ENCODE measurements around the gene CRAMP1. TPM values are rescaled to one million over a fixed set of nuclear protein-coding genes. Genes with fewer than 3 reads are reported as not detected.

The CRAMP1 gene
- total RNA-seq, 1 experiment from 2014 or later, result 22.9 TPM

DNA sequence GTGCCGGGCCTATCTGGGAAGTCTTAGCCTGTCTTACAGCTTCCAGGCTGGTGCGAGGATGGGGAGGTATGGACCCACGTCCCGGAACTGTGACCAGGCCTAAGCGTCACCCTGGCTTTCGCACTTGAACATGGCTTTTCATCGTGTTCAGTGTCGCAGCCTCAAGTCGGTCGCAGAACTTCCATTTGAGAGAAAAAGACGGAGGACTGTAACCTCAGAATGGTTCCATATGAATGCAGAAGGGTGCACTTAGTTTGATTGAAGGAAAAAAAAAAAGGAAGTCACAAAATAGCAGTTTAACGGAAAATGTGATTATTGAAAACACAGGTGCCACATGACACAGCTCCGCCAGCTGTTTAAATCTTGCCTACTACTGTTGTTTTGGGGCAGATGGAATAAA, 35.7 kb downstream of the CRAMP1 start:
- no peak overlapping the region for H3K27ac ChIP-seq (ENCODE audit: low read depth, low read length)
- ChIA-PET RAD21 (ENCODE audit: low non-redundant PET in 1 of 2, low total read pairs in 2 of 2, uncharacterized antibody in 2 of 2, unreplicated experiment in 2 of 2) (no interaction called here), CTCF (no interaction called here), POLR2A (no interaction called here)
- TF ChIP-seq EZH2phosphoT487 (IDR thresholded peaks at IDR 0.05; ENCODE audit: borderline replicate concordance) (no peak), RAD21 (IDR thresholded peaks at IDR 0.05; ENCODE audit: low read depth) (no peak), SIN3A (IDR thresholded peaks at IDR 0.05; ENCODE audit: low read depth) (no peak), ZNF274 (IDR thresholded peaks at IDR 0.05; ENCODE audit: low read depth, low read length) (no peak), ZFX (IDR thresholded peaks at IDR 0.05) (no peak), YY1 (IDR thresholded peaks at IDR 0.05; ENCODE audit: extremely low read depth, insufficient replicate concordance, low read depth, low read length) (no peak), EZH2 (IDR thresholded peaks at IDR 0.05) (no peak), ELF1 (IDR thresholded peaks at IDR 0.05; ENCODE audit: borderline replicate concordance, low read depth) (no peak), SRF (IDR thresholded peaks at IDR 0.05; ENCODE audit: low read depth) (no peak), POLR2AphosphoS5 (IDR thresholded peaks at IDR 0.05; ENCODE audit: low read depth, low read length) (no peak), POLR2A (IDR thresholded peaks at IDR 0.05; ENCODE audit: borderline replicate concordance, extremely low read depth, insufficient read depth, insufficient read length) (no peak)
- TF ChIP-seq, protein P1, sequence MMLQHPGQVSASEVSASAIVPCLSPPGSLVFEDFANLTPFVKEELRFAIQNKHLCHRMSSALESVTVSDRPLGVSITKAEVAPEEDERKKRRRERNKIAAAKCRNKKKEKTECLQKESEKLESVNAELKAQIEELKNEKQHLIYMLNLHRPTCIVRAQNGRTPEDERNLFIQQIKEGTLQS (IDR thresholded peaks at IDR 0.05), result no peak
- TF ChIP-seq, protein P2, sequence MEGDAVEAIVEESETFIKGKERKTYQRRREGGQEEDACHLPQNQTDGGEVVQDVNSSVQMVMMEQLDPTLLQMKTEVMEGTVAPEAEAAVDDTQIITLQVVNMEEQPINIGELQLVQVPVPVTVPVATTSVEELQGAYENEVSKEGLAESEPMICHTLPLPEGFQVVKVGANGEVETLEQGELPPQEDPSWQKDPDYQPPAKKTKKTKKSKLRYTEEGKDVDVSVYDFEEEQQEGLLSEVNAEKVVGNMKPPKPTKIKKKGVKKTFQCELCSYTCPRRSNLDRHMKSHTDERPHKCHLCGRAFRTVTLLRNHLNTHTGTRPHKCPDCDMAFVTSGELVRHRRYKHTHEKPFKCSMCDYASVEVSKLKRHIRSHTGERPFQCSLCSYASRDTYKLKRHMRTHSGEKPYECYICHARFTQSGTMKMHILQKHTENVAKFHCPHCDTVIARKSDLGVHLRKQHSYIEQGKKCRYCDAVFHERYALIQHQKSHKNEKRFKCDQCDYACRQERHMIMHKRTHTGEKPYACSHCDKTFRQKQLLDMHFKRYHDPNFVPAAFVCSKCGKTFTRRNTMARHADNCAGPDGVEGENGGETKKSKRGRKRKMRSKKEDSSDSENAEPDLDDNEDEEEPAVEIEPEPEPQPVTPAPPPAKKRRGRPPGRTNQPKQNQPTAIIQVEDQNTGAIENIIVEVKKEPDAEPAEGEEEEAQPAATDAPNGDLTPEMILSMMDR (IDR thresholded peaks at IDR 0.05 in 2 of 3, conservative IDR thresholded peaks at IDR 0.05 in 1 of 3; ENCODE audit: borderline replicate concordance in 1 of 3, insufficient read depth in 1 of 3, low read depth in 2 of 3, low read length in 2 of 3), result no peak
- TF ChIP-seq, protein P3, sequence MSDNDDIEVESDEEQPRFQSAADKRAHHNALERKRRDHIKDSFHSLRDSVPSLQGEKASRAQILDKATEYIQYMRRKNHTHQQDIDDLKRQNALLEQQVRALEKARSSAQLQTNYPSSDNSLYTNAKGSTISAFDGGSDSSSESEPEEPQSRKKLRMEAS (IDR thresholded peaks at IDR 0.05), result no peak
- TF ChIP-seq, protein P4, sequence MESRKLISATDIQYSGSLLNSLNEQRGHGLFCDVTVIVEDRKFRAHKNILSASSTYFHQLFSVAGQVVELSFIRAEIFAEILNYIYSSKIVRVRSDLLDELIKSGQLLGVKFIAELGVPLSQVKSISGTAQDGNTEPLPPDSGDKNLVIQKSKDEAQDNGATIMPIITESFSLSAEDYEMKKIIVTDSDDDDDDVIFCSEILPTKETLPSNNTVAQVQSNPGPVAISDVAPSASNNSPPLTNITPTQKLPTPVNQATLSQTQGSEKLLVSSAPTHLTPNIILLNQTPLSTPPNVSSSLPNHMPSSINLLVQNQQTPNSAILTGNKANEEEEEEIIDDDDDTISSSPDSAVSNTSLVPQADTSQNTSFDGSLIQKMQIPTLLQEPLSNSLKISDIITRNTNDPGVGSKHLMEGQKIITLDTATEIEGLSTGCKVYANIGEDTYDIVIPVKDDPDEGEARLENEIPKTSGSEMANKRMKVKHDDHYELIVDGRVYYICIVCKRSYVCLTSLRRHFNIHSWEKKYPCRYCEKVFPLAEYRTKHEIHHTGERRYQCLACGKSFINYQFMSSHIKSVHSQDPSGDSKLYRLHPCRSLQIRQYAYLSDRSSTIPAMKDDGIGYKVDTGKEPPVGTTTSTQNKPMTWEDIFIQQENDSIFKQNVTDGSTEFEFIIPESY (IDR thresholded peaks at IDR 0.05; ENCODE audit: extremely low read depth, insufficient replicate concordance, low read length), result no peak
- no peaks in the 10 kb centered on the region for H3K9me3 ChIP-seq (ENCODE audit: control insufficient read depth in 1 of 2, insufficient read depth in 1 of 2, low read depth in 1 of 2, low read length in 2 of 2)
- no peaks in the 10 kb centered on the region; the same call in 1 of the 2 replicates for H4K20me1 ChIP-seq (ENCODE audit: insufficient read depth)
- no peaks in the 10 kb centered on the region for H3K9me2 ChIP-seq (ENCODE audit: insufficient read depth)
- no peak overlapping the region for H3K9ac ChIP-seq (ENCODE audit: low read length)
- peaks cover 14 to 16% of the 10 kb centered on the region in 2 experiments; a peak in 2 of 4 replicates for H3K36me3 ChIP-seq (ENCODE audit: control insufficient read depth in 1 of 2, insufficient read depth in 2 of 2, low read length in 2 of 2)
- no peak overlapping the region for H3K4me3 ChIP-seq (replicated peaks in 1 of 2; ENCODE audit: low read depth in 1 of 2, low read length in 2 of 2)
- no peak overlapping the region for H3K4me2 ChIP-seq (ENCODE audit: low read length)
- H3K79me2 ChIP-seq (ENCODE audit: insufficient read depth, low read length), result peaks cover 11% of the 10 kb centered on the region; the same call in 1 of the 2 replicates
- peaks cover 7 to 12% of the 10 kb centered on the region in 2 experiments for H3K4me1 ChIP-seq (ENCODE audit: control insufficient read depth in 1 of 2, insufficient read depth in 2 of 2, low read length in 2 of 2)
- no peaks in the 10 kb centered on the region for H3K27me3 ChIP-seq (ENCODE audit: insufficient read depth, low read length)
- intact Hi-C loops (cut with micrococcal nuclease), result no loop called here
- BruUV-seq (replicated peaks), result no TSS peak
- ATAC-seq (no peak), DNase-seq (ENCODE audit: low read depth, low spot score) (no peak)
- H2AFZ ChIP-seq (ENCODE audit: low read depth, low read length, poor library complexity, severe bottlenecking), result no peak overlapping the region
